ENCODE results near the gene NDUFB4.

Gene NDUFB4

GRCh38 chr3:120640231-120640630 lies 44.1 kb downstream of the NDUFB4 start:
- TF ChIP-seq EZH2phosphoT487 (conservative IDR thresholded peaks at IDR 0.05; ENCODE audit: low read length) (no peak), CTCF (IDR thresholded peaks at IDR 0.05; ENCODE audit: insufficient read depth, low read length, poor library complexity, severe bottlenecking) (no peak)
- no peak overlapping the region for H3K4me2 ChIP-seq (ENCODE audit: low read depth, low read length, poor library complexity, severe bottlenecking)
- no peak overlapping the region for H2AFZ ChIP-seq (ENCODE audit: low read depth, low read length, severe bottlenecking)
- no peaks in the 10 kb centered on the region for H3K9me3 ChIP-seq (ENCODE audit: insufficient read depth, low read length)
- no peaks in the 10 kb centered on the region for H3K79me2 ChIP-seq (ENCODE audit: insufficient read depth, low read length)
- H3K4me3 ChIP-seq (ENCODE audit: insufficient read depth, low read length, poor library complexity, severe bottlenecking) = no peak overlapping the region
- no peak overlapping the region for H3K9ac ChIP-seq (ENCODE audit: low read length)
- H3K27ac ChIP-seq (ENCODE audit: low read depth, low read length) = no peak overlapping the region
- no peaks in the 10 kb centered on the region for H3K9me2 ChIP-seq (replicated peaks; ENCODE audit: insufficient read depth, low read length)
- no peaks in the 10 kb centered on the region for H3F3A ChIP-seq (ENCODE audit: insufficient read depth)
- H3K27me3 ChIP-seq (ENCODE audit: low read length) = no peaks in the 10 kb centered on the region
- no peaks in the 10 kb centered on the region for H4K20me1 ChIP-seq (ENCODE audit: low read depth, low read length)
- H3K36me3 ChIP-seq (ENCODE audit: low read length) = no peaks in the 10 kb centered on the region

DNA sequence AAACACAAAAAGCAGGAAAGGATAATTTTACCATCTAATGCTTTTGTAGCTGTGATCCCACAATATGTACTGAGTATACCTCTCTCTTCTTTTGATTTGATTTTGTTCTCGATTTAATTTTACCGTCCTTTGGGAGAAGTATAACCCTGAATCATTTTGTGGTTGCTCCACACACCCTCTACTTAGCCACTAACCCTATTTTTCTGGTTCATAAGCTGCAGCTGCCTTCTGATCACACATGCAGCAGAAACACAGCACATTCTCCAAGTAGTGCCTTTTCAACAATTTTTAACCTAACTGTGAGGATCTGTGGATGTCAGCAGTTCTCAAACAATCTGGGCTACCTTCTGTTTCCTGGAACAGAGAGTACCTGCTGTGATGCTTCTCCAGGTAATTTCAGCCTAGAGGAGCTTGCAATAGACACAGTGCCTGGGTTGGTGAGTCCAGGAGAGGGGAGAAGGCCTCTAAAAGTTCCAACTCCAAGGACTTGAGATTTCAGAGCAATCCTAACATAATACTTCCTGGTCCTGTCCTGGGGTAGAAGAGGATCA lies 45.6 kb downstream of the NDUFB4 start:
- Histone ChIP-seq H3K27me3 (ENCODE audit: low read length) (no peaks in the 10 kb centered on the region), H3K36me3 (ENCODE audit: low read length) (no peaks in the 10 kb centered on the region), H3K27ac (ENCODE audit: low read depth, low read length) (no peak overlapping the region), H3K4me3 (ENCODE audit: insufficient read depth, low read length, poor library complexity, severe bottlenecking) (no peak overlapping the region), H3K9me3 (ENCODE audit: insufficient read depth, low read length) (no peaks in the 10 kb centered on the region), H4K20me1 (ENCODE audit: low read depth, low read length) (no peaks in the 10 kb centered on the region), H3K9me2 (replicated peaks; ENCODE audit: insufficient read depth, low read length) (no peaks in the 10 kb centered on the region), H3F3A (ENCODE audit: insufficient read depth) (no peaks in the 10 kb centered on the region), H2AFZ (ENCODE audit: low read depth, low read length, severe bottlenecking) (no peak overlapping the region), H3K79me2 (ENCODE audit: insufficient read depth, low read length) (no peaks in the 10 kb centered on the region), H3K9ac (ENCODE audit: low read length) (no peak overlapping the region), H3K4me2 (ENCODE audit: low read depth, low read length, poor library complexity, severe bottlenecking) (no peak overlapping the region)
- no peak for TF ChIP-seq CTCF (IDR thresholded peaks at IDR 0.05; ENCODE audit: insufficient read depth, low read length, poor library complexity, severe bottlenecking)

DNA sequence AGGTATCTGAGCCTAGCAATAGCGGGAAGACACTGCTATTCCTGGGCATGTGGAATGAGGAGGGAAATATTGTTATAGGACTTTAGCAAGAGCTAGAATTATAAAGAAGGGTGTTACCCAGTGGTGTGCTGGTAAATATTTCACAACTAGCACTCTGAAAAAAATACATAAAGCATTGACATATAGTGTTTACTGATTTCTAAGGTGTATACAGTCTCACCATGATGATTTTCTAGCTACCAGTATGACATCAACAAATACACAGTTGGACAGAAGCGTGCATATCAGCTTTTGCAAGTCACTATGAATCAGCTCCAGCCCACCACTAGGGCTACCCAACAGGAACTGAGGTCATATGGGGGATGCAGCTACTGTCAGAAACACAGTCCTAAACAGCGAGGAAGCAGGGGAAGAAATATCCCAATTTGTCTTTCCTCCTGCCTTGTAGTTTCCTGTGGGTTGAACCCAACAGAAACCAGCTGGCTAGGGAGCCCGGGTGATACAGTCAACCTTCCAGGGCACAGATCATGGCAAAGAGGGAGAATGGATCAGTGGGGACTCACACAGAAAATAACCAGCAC lies 46.3 kb downstream of the NDUFB4 start:
- TF ChIP-seq CTCF (IDR thresholded peaks at IDR 0.05; ENCODE audit: insufficient read depth, low read length, poor library complexity, severe bottlenecking) = no peak
- TF ChIP-seq EZH2phosphoT487 (conservative IDR thresholded peaks at IDR 0.05; ENCODE audit: low read length) = no peak
- Histone ChIP-seq H3K27me3 (ENCODE audit: low read length) (no peaks in the 10 kb centered on the region), H3K9me3 (ENCODE audit: insufficient read depth, low read length) (no peaks in the 10 kb centered on the region), H3K27ac (ENCODE audit: low read depth, low read length) (no peak overlapping the region), H3K4me3 (ENCODE audit: insufficient read depth, low read length, poor library complexity, severe bottlenecking) (no peak overlapping the region), H3K4me2 (ENCODE audit: low read depth, low read length, poor library complexity, severe bottlenecking) (no peak overlapping the region), H3F3A (ENCODE audit: insufficient read depth) (no peaks in the 10 kb centered on the region), H3K36me3 (ENCODE audit: low read length) (no peaks in the 10 kb centered on the region), H3K9me2 (replicated peaks; ENCODE audit: insufficient read depth, low read length) (no peaks in the 10 kb centered on the region), H3K9ac (ENCODE audit: low read length) (no peak overlapping the region), H2AFZ (ENCODE audit: low read depth, low read length, severe bottlenecking) (no peak overlapping the region), H3K79me2 (ENCODE audit: insufficient read depth, low read length) (no peaks in the 10 kb centered on the region), H4K20me1 (ENCODE audit: low read depth, low read length) (no peaks in the 10 kb centered on the region)

Data from SU-DHL-6 (cell line).